HG03439 (cell line): ENCODE results near the gene NIPA2.

Experiments used
- ATAC-seq: cut with Tn5 transposase; IDR thresholded peaks from one replicate; pipeline ENCODE4 v1.9.1; 2021; ENCODE audit warnings: mild to moderate bottlenecking, moderate library complexity; ENCODE audit not compliant: unreplicated experiment

The NIPA2 gene

GRCh38 chr15:22895465-22896190 is 57.2 kb downstream of the NIPA2 start:
- ATAC-seq = peak; percentile 90

GRCh38 chr15:22902046-22902445 is 63.6 kb downstream of the NIPA2 start:
- ATAC-seq = no peak

- ATAC-seq = no peak
Measured at GRCh38 chr15:22902578-22902977, 64.1 kb downstream of the NIPA2 start.

GRCh38 chr15:22902981-22903380 is 64.5 kb downstream of the NIPA2 start:
- no peak for ATAC-seq

- ATAC-seq = no peak
Measured at GRCh38 chr15:22903427-22903826, 65.0 kb downstream of the NIPA2 start.

GRCh38 chr15:22903961-22904534 is 65.6 kb downstream of the NIPA2 start:
- ATAC-seq = no peak

GRCh38 chr15:22904736-22905135 is 66.3 kb downstream of the NIPA2 start:
- no peak for ATAC-seq

GRCh38 chr15:22907161-22907950 is 68.9 kb downstream of the NIPA2 start:
- ATAC-seq = no peak

GRCh38 chr15:22908830-22909229 is 70.4 kb downstream of the NIPA2 start:
- ATAC-seq = no peak

GRCh38 chr15:22911306-22911705 is 72.8 kb downstream of the NIPA2 start:
- ATAC-seq = no peak

- ATAC-seq = no peak
Measured at GRCh38 chr15:22912256-22912655, 73.8 kb downstream of the NIPA2 start.

- ATAC-seq = no peak
Measured at GRCh38 chr15:22913646-22914380, 75.3 kb downstream of the NIPA2 start.

GRCh38 chr15:22915866-22916515 is 77.5 kb downstream of the NIPA2 start:
- ATAC-seq = no peak

- no peak for ATAC-seq
Measured at GRCh38 chr15:22916606-22917350, 78.3 kb downstream of the NIPA2 start.

GRCh38 chr15:22917556-22917955 is 79.1 kb downstream of the NIPA2 start:
- no peak for ATAC-seq
